GM20431 (cell line): ENCODE measurements around the gene VWA8.
"Not testable (repeated sequence)": the region's sequence is repeated elsewhere in the genome, so short reads cannot be mapped to it uniquely, and the experiment has no call there.

Experiments
- in situ Hi-C: fragments of 300-500 bp; cut with MseI, MboI; formaldehyde crosslinking; loops from one replicate; pipeline ENCODE4 v1.15.0; 2020; ENCODE audit warnings: low sequenced_read_pairs; ENCODE audit not compliant: unreplicated experiment

Gene VWA8

GRCh38 chr13:41548031-41548430, 412.9 kb downstream of the VWA8 start:
- in situ Hi-C loops: no loop called here

GRCh38 chr13:41547251-41548000, 413.5 kb downstream of the VWA8 start:
- in situ Hi-C loops: no loop called here

- in situ Hi-C loops: no loop called here
These were observed 414.3 kb downstream of the VWA8 start for GRCh38 chr13:41546372-41547190.

GRCh38 chr13:41545432-41545707, 415.5 kb downstream of the VWA8 start:
- in situ Hi-C loops: no loop called here

- in situ Hi-C loops: no loop called here
These were observed 417.1 kb downstream of the VWA8 start for GRCh38 chr13:41543664-41544300.

- in situ Hi-C loops: not testable (repeated sequence)
These were observed 418.1 kb downstream of the VWA8 start for GRCh38 chr13:41542799-41543198.

- in situ Hi-C loops: no loop called here
These were observed 418.6 kb downstream of the VWA8 start for GRCh38 chr13:41542281-41542680.

GRCh38 chr13:41541142-41541938, 419.6 kb downstream of the VWA8 start:
- in situ Hi-C loops: no loop called here

- in situ Hi-C loops: not testable (repeated sequence)
These were observed 420.7 kb downstream of the VWA8 start for GRCh38 chr13:41540240-41540639.

- in situ Hi-C loops: no loop called here
These were observed 427.4 kb downstream of the VWA8 start for GRCh38 chr13:41533266-41534052.

- in situ Hi-C loops: no loop called here
These were observed 432.9 kb downstream of the VWA8 start for GRCh38 chr13:41528021-41528420.

- in situ Hi-C loops: no loop called here
These were observed 440.0 kb downstream of the VWA8 start for GRCh38 chr13:41520660-41521630.

- in situ Hi-C loops: no loop called here
These were observed 440.8 kb downstream of the VWA8 start for GRCh38 chr13:41520016-41520659.
